Astrocyte (in vitro differentiated cells and primary cell): ENCODE measurements around the gene BTNL9. TPM values are rescaled to one million over a fixed set of nuclear protein-coding genes. Genes with fewer than 3 reads are reported as not detected.

Source experiments
- DNase-seq: peaks from one replicate; pipeline ENCODE4 v3.0.0-alpha.2; 2010; ENCODE audit warnings: low read depth
- FAIRE-seq: peaks from 2 replicates; lab custom pipeline; 2011; peaks lifted over from hg19 to GRCh38; lab: Jason Lieb, UNC
- H2AFZ ChIP-seq: 2 replicates; pipeline ENCODE4 v1.6.0; 2012; ENCODE audit warnings: low read depth, low read length, inconsistent platforms
- H3K27ac ChIP-seq: 2 replicates; pipeline ENCODE4 v1.5.1; 2011; ENCODE audit warnings: low read depth, low read length, inconsistent platforms
- H3K27me3 ChIP-seq: 2 replicates; pipeline ENCODE4 v1.6.0; 2011; ENCODE audit warnings: low read length, inconsistent platforms; ENCODE audit not compliant: insufficient read depth
- H3K36me3 ChIP-seq: 2 replicates; pipeline ENCODE4 v1.5.1; 2011; ENCODE audit warnings: low read length, inconsistent platforms; ENCODE audit not compliant: insufficient read depth
- H3K4me1 ChIP-seq: 2 replicates; pipeline ENCODE4 v1.5.1; 2011; ENCODE audit warnings: low read length, inconsistent platforms; ENCODE audit not compliant: insufficient read depth
- H3K4me2 ChIP-seq: 2 replicates; pipeline ENCODE4 v1.6.0; 2012; ENCODE audit warnings: low read length, inconsistent platforms
- H3K4me3 ChIP-seq: 2 replicates; pipeline ENCODE4 v1.5.1; 2011; ENCODE audit warnings: low read depth, mild to moderate bottlenecking, low read length, inconsistent platforms; ENCODE audit not compliant: insufficient read depth
- H3K79me2 ChIP-seq: 2 replicates; pipeline ENCODE4 v1.6.0; 2012; ENCODE audit warnings: mild to moderate bottlenecking, low read length, inconsistent platforms; ENCODE audit not compliant: insufficient read depth
- H3K9ac ChIP-seq: 2 replicates; pipeline ENCODE4 v1.6.0; 2012; ENCODE audit warnings: mild to moderate bottlenecking, low read length, inconsistent platforms
- H3K9me3 ChIP-seq: 2 replicates; pipeline ENCODE4 v1.5.1; 2012; ENCODE audit warnings: low read depth, mild to moderate bottlenecking, low read length, inconsistent platforms; ENCODE audit not compliant: insufficient read depth
- H4K20me1 ChIP-seq: 2 replicates; pipeline ENCODE4 v1.6.0; 2012; ENCODE audit warnings: low read length, inconsistent platforms; ENCODE audit not compliant: insufficient read depth
- H3K27ac Mint-ChIP-seq: one replicate; pipeline ENCODE4 v1.8.0; 2021; ENCODE audit warnings: mild to moderate bottlenecking, mixed read lengths; ENCODE audit not compliant: unreplicated experiment
- H3K27me3 Mint-ChIP-seq: one replicate; pipeline ENCODE4 v1.8.0; 2021; ENCODE audit warnings: low read depth, mixed read lengths; ENCODE audit not compliant: unreplicated experiment
- H3K36me3 Mint-ChIP-seq: one replicate; pipeline ENCODE4 v1.8.0; 2021; ENCODE audit warnings: low read depth, mixed read lengths; ENCODE audit not compliant: unreplicated experiment
- H3K4me1 Mint-ChIP-seq: one replicate; pipeline ENCODE4 v1.8.0; 2021; ENCODE audit warnings: low read depth, mixed read lengths; ENCODE audit not compliant: unreplicated experiment
- H3K4me3 Mint-ChIP-seq: one replicate; pipeline ENCODE4 v1.8.0; 2021; ENCODE audit warnings: mild to moderate bottlenecking, moderate library complexity, mixed read lengths; ENCODE audit not compliant: unreplicated experiment
- H3K9me3 Mint-ChIP-seq: one replicate; pipeline ENCODE4 v1.8.0; 2021; ENCODE audit warnings: mild to moderate bottlenecking, mixed read lengths; ENCODE audit not compliant: unreplicated experiment
- EZH2 ChIP-seq: IDR thresholded peaks from 2 replicates; pipeline ENCODE4 v1.6.1; 2012; ENCODE audit warnings: mild to moderate bottlenecking, low read length, inconsistent platforms; ENCODE audit not compliant: insufficient read depth
- total RNA-seq: library from RNA; stranded (reverse); gene quantifications from 2 replicates; pipeline ENCODE4 v1.2.1, GENCODE V29; 2021
- TF ChIP-seq, protein P1 (sequence below): IDR thresholded peaks from 2 replicates; pipeline ENCODE4 v1.5.1; 2011; ENCODE audit warnings: low read depth, mild to moderate bottlenecking, inconsistent platforms, low read length, moderate library complexity; ENCODE audit not compliant: insufficient read depth

BTNL9 gene
- total RNA-seq, 1 donor from 2014 or later, result not detected

DNA sequence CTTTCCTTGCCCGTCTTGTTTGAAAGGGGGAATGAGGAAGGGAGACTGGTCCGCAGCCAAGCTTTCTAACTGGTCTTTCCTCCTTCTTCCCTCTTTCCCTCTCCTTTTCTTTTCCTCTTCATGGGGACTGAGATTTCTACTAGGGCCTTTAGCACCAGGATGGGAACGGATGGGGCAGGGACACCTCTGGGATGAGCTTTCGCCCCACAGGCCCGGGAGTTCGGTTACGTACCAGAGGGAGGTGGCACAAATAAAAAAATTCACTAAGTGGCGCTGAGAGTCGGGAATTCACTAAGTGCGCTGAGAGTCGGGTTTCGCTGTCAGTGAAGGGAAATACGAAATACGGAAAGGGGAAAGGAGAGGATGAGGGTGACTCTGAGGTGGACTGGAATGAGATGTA is 21.6 kb downstream of the BTNL9 start:
- Histone ChIP-seq H3K9ac (no peak overlapping the region), H3K79me2 (no peaks in the 10 kb centered on the region), H3K27me3 (peaks cover 22% of the 10 kb centered on the region), H3K9me3 (peaks cover 5% of the 10 kb centered on the region), H3K36me3 (no peaks in the 10 kb centered on the region), H3K4me3 (no peak overlapping the region), H2AFZ (no peak overlapping the region), H3K4me2 (no peak overlapping the region), H4K20me1 (no peaks in the 10 kb centered on the region), H3K27ac (no peak overlapping the region), H3K4me1 (no peaks in the 10 kb centered on the region)
- no peak for FAIRE-seq
- H3K4me3 Mint-ChIP-seq, result no peak overlapping the region
- H3K27ac Mint-ChIP-seq, result no peak overlapping the region
- no peak for DNase-seq
- H3K4me1 Mint-ChIP-seq, result no peaks in the 10 kb centered on the region
- TF ChIP-seq EZH2, result no peak
- TF ChIP-seq, protein P1, sequence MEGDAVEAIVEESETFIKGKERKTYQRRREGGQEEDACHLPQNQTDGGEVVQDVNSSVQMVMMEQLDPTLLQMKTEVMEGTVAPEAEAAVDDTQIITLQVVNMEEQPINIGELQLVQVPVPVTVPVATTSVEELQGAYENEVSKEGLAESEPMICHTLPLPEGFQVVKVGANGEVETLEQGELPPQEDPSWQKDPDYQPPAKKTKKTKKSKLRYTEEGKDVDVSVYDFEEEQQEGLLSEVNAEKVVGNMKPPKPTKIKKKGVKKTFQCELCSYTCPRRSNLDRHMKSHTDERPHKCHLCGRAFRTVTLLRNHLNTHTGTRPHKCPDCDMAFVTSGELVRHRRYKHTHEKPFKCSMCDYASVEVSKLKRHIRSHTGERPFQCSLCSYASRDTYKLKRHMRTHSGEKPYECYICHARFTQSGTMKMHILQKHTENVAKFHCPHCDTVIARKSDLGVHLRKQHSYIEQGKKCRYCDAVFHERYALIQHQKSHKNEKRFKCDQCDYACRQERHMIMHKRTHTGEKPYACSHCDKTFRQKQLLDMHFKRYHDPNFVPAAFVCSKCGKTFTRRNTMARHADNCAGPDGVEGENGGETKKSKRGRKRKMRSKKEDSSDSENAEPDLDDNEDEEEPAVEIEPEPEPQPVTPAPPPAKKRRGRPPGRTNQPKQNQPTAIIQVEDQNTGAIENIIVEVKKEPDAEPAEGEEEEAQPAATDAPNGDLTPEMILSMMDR, result no peak
- H3K9me3 Mint-ChIP-seq, result peaks cover 5% of the 10 kb centered on the region
- peaks cover 78% of the 10 kb centered on the region for H3K27me3 Mint-ChIP-seq
- peaks cover 4% of the 10 kb centered on the region for H3K36me3 Mint-ChIP-seq

DNA sequence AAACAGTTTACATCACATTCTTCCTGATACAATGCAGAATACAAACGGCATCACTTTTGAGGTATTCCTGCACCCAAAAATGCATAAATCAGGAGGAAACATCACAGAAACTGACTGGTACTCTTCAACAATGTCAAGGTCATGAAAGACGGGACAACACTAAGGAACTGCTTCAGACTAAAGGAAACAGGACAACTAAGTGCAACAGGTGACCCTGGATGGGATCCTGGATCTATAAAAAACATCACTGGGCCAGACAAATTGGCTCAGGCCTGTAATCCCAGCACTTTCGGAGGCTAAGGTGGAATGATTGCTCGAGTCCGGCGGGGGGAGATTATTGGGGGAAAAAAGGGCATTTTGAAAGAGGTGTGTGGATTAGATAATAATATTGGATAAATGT is 22.6 kb downstream of the BTNL9 start:
- peaks cover 70% of the 10 kb centered on the region for H3K27me3 Mint-ChIP-seq

DNA sequence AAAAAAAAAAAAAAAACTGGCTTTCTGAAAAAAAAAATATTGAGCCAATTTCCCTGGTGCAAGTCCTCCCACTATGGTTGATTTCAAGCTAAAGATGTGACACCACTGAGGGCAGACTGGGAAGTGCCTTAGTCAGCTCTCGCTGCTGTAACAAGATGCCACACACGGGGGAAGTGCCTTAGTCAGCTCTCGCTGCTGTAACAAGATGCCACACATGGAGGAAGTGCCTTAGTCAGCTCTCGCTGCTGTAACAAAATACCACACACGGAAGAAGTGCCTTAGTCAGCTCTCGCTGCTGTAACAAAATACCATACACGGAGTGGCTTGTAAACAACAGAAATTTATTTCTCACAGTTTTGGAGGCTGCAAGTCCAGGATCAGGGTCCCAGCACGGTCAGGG is 23.4 kb downstream of the BTNL9 start:
- H3K4me2 ChIP-seq, result no peak overlapping the region
- H3K4me1 ChIP-seq, result no peaks in the 10 kb centered on the region
- FAIRE-seq, result no peak
- H3K27me3 ChIP-seq, result peaks cover 11% of the 10 kb centered on the region
- H3K4me3 Mint-ChIP-seq, result no peak overlapping the region
- no peaks in the 10 kb centered on the region for H3K79me2 ChIP-seq
- no peak overlapping the region for H2AFZ ChIP-seq
- no peak for TF ChIP-seq EZH2
- TF ChIP-seq, protein P1, result no peak
- H3K27ac ChIP-seq, result no peak overlapping the region
- peaks cover 5% of the 10 kb centered on the region for H3K9me3 Mint-ChIP-seq
- H3K4me1 Mint-ChIP-seq, result no peaks in the 10 kb centered on the region
- DNase-seq, result no peak
- H3K9me3 ChIP-seq, result peaks cover 5% of the 10 kb centered on the region
- no peaks in the 10 kb centered on the region for H4K20me1 ChIP-seq
- no peak overlapping the region for H3K9ac ChIP-seq
- H3K36me3 Mint-ChIP-seq, result peaks cover 4% of the 10 kb centered on the region
- no peaks in the 10 kb centered on the region for H3K36me3 ChIP-seq
- H3K4me3 ChIP-seq, result no peak overlapping the region
- H3K27ac Mint-ChIP-seq, result no peak overlapping the region
- H3K27me3 Mint-ChIP-seq, result peaks cover 67% of the 10 kb centered on the region

More for the DNA sequence above, 22.6 kb downstream of the BTNL9 start:
- no peaks in the 10 kb centered on the region for H3K36me3 ChIP-seq
- H3K4me2 ChIP-seq, result no peak overlapping the region
- Mint-ChIP-seq H3K9me3 (peaks cover 5% of the 10 kb centered on the region), H3K4me1 (no peaks in the 10 kb centered on the region), H3K4me3 (no peak overlapping the region), H3K27ac (no peak overlapping the region), H3K36me3 (peaks cover 4% of the 10 kb centered on the region)
- H3K9ac ChIP-seq, result no peak overlapping the region
- H3K27me3 ChIP-seq, result peaks cover 20% of the 10 kb centered on the region
- no peak overlapping the region for H2AFZ ChIP-seq
- H3K79me2 ChIP-seq, result no peaks in the 10 kb centered on the region
- TF ChIP-seq, protein P1, result no peak
- TF ChIP-seq EZH2, result no peak
- H3K4me1 ChIP-seq, result no peaks in the 10 kb centered on the region
- FAIRE-seq (no peak), DNase-seq (no peak)
- H3K27ac ChIP-seq, result no peak overlapping the region
- H4K20me1 ChIP-seq, result no peaks in the 10 kb centered on the region
- peaks cover 5% of the 10 kb centered on the region for H3K9me3 ChIP-seq
- H3K4me3 ChIP-seq, result no peak overlapping the region
